GM10266 (cell line): Measurements from ENCODE around the gene SASH1.

Source experiments
- DNase-seq: peaks from one replicate; pipeline ENCODE4 v3.0.0; 2012; ENCODE audit errors: extremely low spot score
- CTCF ChIP-seq: IDR thresholded peaks from 2 replicates; pipeline ENCODE4 v1.5.1; 2012; ENCODE audit warnings: mild to moderate bottlenecking, low read depth; ENCODE audit not compliant: control insufficient read depth, insufficient read depth; ENCODE audit errors: missing control alignments

SASH1 gene

DNA sequence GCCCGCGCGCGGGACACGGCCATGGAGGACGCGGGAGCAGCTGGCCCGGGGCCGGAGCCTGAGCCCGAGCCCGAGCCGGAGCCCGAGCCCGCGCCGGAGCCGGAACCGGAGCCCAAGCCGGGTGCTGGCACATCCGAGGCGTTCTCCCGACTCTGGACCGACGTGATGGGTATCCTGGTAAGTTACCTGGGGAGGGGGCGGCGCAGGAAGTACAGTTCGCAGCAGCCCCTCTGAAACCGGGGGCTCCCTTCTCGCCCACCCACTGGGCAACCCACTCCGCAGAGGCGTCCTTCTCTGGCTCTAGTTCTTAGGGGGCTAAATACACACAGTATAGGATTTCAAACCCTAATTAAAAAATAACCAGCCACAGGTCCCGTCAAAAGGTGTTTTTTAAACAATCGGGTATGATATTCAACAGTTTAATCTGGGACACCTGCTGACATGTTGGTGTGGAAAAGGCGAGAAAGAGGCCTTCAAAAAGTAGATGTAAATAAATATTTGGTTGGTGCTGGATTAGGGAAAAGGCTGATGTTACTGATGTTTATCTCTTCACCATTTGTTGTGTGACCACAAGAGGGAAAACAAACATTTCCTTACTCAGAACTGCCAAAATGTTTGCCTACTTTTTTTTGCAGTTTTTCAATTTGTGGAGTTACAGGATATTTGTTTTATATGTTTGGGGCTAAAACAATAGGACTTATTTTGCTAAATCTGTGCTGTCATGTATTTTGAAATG lies 577 bp downstream of the SASH1 start:
- DNase-seq, result no peak
- TF ChIP-seq CTCF, result no peak

- no peak for TF ChIP-seq CTCF
- DNase-seq, result no peak
Measured at GRCh38 chr6:148345176-148345575, 2.5 kb downstream of the SASH1 start.

- no peak for DNase-seq
- no peak for TF ChIP-seq CTCF
Measured at GRCh38 chr6:148345578-148345977, 2.9 kb downstream of the SASH1 start.

GRCh38 chr6:148346681-148347440 lies 4.2 kb downstream of the SASH1 start:
- TF ChIP-seq CTCF, result no peak
- no peak for DNase-seq

GRCh38 chr6:148347441-148348054 lies 4.9 kb downstream of the SASH1 start:
- no peak for DNase-seq
- no peak for TF ChIP-seq CTCF

- no peak for TF ChIP-seq CTCF
- no peak for DNase-seq
Measured at GRCh38 chr6:148348335-148348734, 5.7 kb downstream of the SASH1 start.
